ENCODE results near the gene UTP25. TPM values are rescaled to one million over a fixed set of nuclear protein-coding genes. Genes with fewer than 3 reads are reported as not detected.

The UTP25 gene
- total RNA-seq, 2 donors from 2014 or later: 5.2 to 6.4 TPM

DNA sequence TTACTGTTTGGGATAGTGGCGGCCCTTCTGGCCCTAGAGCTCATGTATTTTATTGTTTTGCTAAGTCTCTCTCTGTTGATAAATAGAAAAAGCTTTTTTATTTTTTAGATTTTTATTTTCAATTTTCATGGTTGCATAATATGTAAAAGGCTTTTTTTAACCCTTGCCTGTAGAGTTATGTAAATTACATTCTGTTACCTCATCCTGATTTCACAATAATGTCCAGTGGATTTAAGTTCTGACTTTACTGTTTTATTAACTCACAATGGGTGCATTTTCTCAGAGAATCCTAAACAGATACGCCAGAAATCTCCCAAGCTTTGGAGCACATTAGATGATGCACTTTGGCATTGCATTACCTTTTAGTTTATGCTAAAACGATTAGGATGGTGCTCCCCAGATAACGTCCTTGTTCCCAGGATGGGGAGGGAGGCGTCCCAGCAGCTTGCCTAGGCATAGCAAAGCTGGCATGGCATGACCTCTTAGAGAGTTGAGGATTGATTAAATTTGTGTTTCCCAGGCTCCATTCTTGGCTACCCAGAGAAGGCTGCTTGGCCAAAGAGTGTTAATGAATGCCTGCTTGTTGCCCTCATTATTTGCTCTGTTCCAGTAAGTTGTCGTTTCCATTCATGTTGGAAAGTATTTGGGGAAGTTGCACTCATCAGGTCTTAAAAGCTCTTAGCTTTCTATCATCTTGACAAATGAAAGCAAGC, 17.1 kb downstream of the UTP25 start:
- DNase-seq: no peak
- Histone ChIP-seq H3K27ac (no peak overlapping the region), H3K4me1 (no peaks in the 10 kb centered on the region), H3K9me3 (no peaks in the 10 kb centered on the region), H3K9ac (ENCODE audit: low read depth in 2 of 2, low read length in 2 of 2) (no peak overlapping the region), H3K36me3 (peaks cover 16% of the 10 kb centered on the region), H3K27me3 (no peaks in the 10 kb centered on the region), H3K4me3 (no peak overlapping the region)
- TF ChIP-seq, protein P1, sequence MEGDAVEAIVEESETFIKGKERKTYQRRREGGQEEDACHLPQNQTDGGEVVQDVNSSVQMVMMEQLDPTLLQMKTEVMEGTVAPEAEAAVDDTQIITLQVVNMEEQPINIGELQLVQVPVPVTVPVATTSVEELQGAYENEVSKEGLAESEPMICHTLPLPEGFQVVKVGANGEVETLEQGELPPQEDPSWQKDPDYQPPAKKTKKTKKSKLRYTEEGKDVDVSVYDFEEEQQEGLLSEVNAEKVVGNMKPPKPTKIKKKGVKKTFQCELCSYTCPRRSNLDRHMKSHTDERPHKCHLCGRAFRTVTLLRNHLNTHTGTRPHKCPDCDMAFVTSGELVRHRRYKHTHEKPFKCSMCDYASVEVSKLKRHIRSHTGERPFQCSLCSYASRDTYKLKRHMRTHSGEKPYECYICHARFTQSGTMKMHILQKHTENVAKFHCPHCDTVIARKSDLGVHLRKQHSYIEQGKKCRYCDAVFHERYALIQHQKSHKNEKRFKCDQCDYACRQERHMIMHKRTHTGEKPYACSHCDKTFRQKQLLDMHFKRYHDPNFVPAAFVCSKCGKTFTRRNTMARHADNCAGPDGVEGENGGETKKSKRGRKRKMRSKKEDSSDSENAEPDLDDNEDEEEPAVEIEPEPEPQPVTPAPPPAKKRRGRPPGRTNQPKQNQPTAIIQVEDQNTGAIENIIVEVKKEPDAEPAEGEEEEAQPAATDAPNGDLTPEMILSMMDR (IDR thresholded peaks at IDR 0.05): no peak
- intact Hi-C loops (cut with DNase I): no loop called here

DNA sequence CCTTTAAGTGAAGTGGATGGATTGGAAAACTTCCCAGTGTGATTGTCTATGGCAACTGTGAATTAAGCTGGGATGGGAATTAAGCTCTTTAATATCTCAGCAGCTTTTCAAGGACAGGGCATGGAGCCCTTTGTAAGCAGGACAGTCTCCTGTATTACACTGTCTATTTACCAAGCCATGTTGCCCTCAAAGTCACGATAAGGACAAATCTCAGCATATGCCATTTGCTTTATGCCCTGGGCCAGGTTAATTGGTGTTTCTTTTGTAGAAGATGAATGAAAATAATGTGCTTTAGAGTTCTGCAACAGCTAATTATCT, 17.6 kb downstream of the UTP25 start:
- Histone ChIP-seq H3K27ac (no peak overlapping the region), H3K9ac (ENCODE audit: low read depth in 2 of 2, low read length in 2 of 2) (no peak overlapping the region), H3K36me3 (peaks cover 16% of the 10 kb centered on the region), H3K9me3 (no peaks in the 10 kb centered on the region), H3K4me3 (no peak overlapping the region), H3K27me3 (no peaks in the 10 kb centered on the region), H3K4me1 (no peaks in the 10 kb centered on the region)
- DNase-seq: no peak
- intact Hi-C loops (cut with DNase I): no loop called here
- TF ChIP-seq, protein P1 (IDR thresholded peaks at IDR 0.05): no peak

DNA sequence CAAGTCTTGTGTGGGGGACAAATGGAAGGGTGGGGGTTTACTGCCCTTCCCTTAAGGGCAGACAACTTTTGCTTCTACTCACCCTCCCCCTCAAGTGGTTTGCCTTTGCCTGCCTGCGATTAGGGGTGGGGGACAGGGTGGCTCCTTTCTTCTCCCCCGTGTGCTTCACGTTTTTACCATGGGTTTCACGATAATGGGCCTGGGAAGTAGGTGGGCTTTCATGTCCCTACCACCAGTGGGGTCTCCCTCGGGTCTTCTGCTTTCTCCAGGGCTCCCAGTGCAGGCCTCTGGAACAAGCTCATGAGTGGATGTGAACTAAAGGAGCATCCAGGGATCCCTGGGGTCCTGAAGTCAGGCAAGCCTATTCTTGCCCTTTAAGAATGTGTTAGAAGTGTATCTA, 21.6 kb downstream of the UTP25 start:
- no peak overlapping the region for H3K4me3 ChIP-seq
- DNase-seq: no peak
- no peaks in the 10 kb centered on the region for H3K9me3 ChIP-seq
- peaks cover 7% of the 10 kb centered on the region for H3K36me3 ChIP-seq
- H3K9ac ChIP-seq (ENCODE audit: low read depth in 2 of 2, low read length in 2 of 2): no peak overlapping the region
- H3K4me1 ChIP-seq: no peaks in the 10 kb centered on the region
- H3K27me3 ChIP-seq: no peaks in the 10 kb centered on the region
- TF ChIP-seq, protein P1 (IDR thresholded peaks at IDR 0.05): no peak
- no peak overlapping the region for H3K27ac ChIP-seq
- intact Hi-C loops (cut with DNase I): no loop called here

DNA sequence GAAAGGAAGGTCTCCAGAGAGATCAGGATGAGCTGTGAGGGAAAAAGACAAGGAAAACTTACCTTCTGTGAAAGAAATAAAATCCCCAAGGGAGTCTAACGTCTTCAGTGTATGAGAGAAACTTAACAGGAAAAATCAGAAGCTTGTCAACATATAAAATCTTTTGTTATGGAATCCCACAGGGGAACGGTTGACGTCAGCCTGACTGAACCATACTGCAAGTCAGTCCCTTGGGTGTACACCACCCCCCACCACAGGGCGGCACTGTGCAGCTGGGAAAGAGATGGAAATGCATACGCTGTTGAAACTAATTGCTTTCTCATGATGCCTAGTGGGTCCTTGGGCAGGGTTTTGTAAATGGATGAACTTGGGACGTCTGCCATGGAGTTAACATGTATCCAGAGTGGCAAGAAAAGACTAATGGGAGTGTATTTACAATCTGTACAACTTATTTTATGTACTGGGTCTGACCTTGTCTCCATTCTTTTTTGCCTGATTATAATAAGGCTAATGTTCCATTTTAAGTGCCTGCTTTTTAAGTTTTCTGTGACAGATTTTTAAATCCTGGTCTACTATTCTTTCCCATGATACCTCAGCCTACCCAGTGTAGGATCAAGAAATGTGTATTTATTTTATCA, 22.7 kb downstream of the UTP25 start:
- TF ChIP-seq, protein P1 (IDR thresholded peaks at IDR 0.05): peak; percentile 32
- Histone ChIP-seq H3K4me1 (no peaks in the 10 kb centered on the region), H3K9me3 (no peaks in the 10 kb centered on the region), H3K9ac (ENCODE audit: low read depth in 2 of 2, low read length in 2 of 2) (no peak overlapping the region), H3K27ac (no peak overlapping the region), H3K4me3 (no peak overlapping the region), H3K27me3 (no peaks in the 10 kb centered on the region), H3K36me3 (peaks cover 7% of the 10 kb centered on the region)
- intact Hi-C loops (cut with DNase I): no loop called here
- DNase-seq: no peak

DNA sequence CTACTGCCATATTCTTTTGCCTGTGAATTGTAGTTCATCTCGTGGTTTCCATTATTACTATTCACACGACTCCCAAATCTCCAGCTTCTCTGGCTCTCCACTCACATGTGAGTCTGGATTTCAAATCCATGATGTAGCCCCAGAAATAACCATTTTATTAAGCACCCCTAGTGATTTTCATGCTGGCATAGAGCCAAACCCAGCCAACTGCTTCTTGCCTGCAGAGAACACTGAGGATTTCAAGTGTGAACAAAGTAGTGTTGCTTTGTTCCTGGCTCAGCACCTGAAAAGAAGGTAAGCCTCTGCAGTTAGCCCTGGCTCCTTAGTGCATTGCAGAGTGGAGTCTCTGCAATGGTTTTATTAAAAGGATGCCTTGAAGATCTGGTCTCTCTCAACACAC, 25.9 kb downstream of the UTP25 start:
- Histone ChIP-seq H3K4me3 (no peak overlapping the region), H3K27ac (no peak overlapping the region), H3K9me3 (no peaks in the 10 kb centered on the region), H3K9ac (ENCODE audit: low read depth in 2 of 2, low read length in 2 of 2) (no peak overlapping the region), H3K36me3 (no peaks in the 10 kb centered on the region), H3K4me1 (no peaks in the 10 kb centered on the region), H3K27me3 (no peaks in the 10 kb centered on the region)
- intact Hi-C loops (cut with DNase I): no loop called here
- DNase-seq: no peak
- TF ChIP-seq, protein P1 (IDR thresholded peaks at IDR 0.05): no peak

All from colonic mucosa (tissue), 4 donors.